Measurements from ENCODE around the gene COX17.

Gene COX17

DNA sequence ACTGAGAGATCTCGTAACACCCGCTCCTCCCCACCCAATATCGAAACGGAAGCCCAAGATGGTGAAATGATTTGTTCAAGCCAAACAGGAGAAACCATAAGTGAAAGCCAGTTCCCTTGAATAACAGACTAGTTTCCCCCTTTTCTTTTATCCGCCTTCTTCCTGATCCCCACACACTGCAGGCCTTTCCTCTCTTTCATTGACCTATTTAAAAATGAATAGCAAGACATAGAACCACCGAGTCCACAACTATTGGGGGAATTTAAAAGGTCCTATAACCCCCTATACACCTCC lies 382 bp upstream of the COX17 start:
- no peak for DNase-seq
- intact Hi-C loops (cut with DNase I) = loop anchor here (10.0 kb wide), 1 partner anchor 213 kb away; the partner anchor contains the start of genes POGLUT1 and TMEM39A

DNA sequence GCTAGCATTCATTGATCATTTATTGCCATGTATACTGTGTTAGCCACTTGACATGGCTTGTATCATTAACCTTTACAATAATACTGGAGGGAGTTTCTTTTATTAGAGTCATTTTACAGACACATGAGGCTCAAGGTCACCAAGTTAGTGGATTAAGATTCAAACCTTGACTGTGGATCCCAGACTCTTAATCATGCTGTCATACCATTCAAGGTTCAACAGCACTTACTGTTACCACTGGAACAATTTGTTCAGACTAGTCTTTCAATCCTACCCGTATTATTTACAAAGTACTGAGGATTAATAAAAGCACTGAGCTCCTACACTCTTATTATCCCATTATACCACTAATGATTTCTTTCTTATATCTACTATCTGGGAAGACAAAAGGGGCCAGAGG lies 1.2 kb downstream of the COX17 start:
- DNase-seq = no peak
- intact Hi-C loops (cut with DNase I) = loop anchor here (10.0 kb wide), 1 partner anchor 211 kb away; the partner anchor contains the start of genes POGLUT1 and TMEM39A

DNA sequence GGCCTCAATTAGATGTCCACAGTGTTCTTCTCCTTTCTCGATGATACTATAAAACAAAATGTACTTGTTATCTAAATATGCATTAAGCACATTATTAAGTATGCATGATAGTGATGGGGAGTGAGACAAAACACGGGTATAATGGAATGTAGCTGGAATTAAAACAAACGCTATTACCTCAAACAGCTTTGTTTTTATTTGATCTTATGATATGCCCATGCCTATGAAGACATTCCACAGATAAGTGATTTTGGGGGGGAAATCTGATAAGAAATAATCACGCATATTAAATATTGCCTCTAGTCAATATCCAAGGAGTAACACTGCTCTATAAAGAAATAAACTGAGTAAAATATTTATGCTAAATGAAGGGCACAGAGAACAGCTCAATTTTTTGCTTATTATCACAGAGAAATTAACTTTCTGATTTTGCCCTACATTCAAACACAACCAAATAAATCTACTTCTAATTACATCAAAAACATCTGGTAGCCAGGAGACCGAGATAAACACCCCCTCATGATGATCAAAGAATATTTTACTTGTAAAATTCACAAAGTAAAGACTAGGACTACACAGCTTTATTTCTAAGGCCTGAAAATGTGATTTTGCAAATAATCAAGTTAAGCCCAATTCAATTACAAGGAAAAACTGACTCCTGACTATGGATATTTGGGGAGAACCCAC lies 1.9 kb downstream of the COX17 start:
- intact Hi-C loops (cut with DNase I) = loop anchor here (10.0 kb wide), 1 partner anchor 211 kb away; the partner anchor contains the start of genes POGLUT1 and TMEM39A

DNA sequence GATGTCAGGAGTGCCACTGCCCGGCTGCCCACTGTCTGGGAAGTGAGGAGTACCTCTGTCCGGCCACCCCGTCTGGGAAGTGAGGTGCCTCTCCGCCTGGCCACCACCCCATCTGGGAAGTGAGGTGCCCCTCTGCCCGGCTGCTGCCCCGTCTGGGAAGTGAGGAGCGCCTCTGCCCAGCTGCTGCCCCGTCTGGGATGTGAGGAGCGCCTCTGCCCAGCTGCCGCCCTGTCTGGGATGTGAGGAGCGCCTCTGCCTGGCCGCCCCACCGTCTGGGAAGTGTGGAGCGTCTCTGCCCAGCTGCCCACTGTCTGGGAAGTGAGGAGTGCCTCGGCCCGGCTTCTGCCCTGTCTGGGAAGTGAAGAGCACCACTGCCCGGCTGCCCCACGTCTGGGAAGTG lies 3.3 kb downstream of the COX17 start:
- no peak for DNase-seq
- intact Hi-C loops (cut with DNase I) = loop anchor here (10.0 kb wide), 1 partner anchor 209 kb away; the partner anchor contains the start of genes POGLUT1 and TMEM39A

More for the DNA sequence above, 1.9 kb downstream of the COX17 start:
- no peak for DNase-seq

DNA sequence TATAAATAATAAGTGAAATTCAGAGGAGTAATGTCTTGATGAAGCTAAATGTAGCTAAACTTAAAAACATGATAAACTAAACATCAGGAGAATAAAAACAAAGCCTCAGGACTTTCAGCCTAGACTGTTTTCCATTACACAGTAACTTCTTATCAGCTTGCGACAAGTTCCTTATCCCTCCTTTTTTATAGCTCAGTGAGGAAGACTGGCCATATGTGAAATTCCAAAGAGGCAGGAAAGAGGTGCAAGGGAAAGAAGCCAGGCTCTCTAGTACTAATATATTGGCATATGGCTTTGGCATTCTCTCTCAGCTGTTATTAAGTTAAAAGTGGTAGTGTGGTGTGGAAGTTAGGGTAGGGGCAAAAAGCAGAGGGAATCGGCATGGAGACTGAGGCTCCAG lies 4.4 kb downstream of the COX17 start:
- no peak for DNase-seq
- intact Hi-C loops (cut with DNase I) = loop anchor here (10.0 kb wide), 1 partner anchor 208 kb away; the partner anchor contains the start of genes POGLUT1 and TMEM39A

DNA sequence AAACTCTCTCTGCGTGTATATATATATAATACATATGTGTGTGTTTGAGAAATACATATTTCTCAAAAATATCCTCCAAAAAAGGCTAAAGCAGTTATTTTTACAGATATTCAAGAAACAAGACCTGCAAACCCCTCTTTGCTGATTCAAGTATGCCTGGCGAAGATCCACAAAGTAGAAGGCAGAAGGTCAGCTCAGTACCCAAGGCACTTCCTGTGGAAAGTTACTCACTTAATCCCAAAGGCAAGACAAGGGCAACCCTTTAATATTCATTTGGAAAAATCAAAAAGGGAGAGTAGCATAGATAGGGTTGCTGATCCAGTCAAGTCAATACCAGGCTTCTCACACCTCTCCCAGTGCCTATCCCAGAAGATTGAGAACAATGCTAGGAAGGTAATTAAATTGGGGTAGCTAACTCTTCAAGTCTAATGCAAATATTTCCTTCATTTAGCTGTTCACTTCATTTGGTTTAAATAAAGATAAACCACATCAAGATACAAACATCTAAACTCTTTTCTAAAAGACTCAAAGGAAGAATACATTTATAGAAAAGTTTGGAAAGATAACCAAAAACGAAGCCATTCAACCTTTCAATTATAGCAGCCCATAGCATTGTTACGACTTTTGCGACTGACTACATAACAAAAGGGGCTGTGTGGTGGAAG lies 7.2 kb downstream of the COX17 start:
- DNase-seq = no peak
- intact Hi-C loops (cut with DNase I) = loop anchor here (10.0 kb wide), 1 partner anchor 205 kb away; the partner anchor contains the start of genes POGLUT1 and TMEM39A

DNA sequence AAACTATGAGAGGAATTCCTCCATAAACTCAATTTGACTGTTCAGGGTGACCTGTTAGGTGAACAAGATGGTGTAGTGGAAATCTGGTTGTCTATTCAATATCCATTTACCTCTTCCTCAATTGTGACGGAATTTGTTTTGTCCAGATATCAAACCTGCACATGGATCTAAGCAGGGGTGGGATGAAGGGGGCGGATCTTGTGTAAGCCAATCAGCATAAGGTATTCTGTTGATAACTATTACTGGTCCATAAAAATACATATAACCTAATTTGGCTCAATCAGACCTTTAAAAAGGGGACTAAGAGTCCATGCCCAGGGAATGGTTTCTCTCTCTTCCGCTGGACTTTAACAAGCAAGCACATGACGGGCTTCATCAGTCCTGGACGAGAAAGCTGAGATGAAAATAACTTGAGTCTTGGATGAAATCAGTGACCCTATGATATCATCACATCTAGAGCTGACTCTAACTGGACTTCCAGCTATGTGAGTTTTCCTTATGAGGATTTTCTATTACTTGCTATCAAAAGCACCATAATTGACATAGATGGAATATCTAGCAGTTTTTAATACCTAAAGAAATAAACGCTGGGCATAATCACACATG lies 11.1 kb downstream of the COX17 start:
- intact Hi-C loops (cut with DNase I) = no loop called here
- DNase-seq = no peak

DNA sequence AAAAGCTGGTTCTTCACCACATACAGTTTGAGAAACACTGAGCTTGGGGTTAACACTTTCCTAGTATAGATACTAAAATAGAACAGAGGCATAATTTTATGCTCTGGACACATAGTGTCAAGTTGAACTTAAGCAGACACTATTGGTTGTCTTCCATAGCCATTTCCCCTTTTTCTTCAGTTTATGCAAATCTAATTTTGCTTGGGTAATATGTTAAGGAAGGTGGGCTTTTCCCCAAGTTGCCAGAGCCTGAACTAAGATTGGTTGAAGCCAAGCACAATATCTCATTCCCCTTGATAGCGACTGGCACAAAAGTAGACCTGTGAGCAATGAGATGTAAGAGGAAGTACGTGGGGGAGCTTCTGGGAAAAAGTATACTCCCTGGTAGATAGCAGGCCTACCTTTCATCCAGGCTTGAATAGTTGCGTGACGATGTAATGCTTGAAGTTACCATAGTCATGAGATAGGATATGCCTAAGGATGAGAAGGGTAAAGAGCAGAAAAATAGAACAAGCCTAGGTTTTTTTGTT lies 12.3 kb downstream of the COX17 start:
- intact Hi-C loops (cut with DNase I) = no loop called here
- no peak for DNase-seq

DNA sequence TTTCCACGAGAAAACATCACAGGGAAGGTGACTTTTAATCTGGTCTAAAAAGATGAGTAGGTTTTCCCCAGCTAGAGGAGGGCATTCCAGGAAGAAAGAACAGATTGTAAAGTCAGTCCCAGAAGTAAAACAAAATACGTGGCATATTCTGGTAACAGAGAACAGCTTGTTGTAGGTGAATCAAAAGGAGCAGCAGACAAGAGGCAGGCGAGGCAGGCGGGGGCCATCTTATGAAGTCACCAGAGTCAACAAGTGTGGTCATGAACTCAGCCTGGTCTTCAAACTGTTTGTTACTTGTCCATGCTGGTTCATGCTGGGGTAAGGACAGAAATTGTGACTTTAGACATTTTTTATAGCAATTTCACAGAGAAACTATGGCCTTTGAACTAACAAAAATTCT lies 12.8 kb downstream of the COX17 start:
- DNase-seq = no peak
- intact Hi-C loops (cut with DNase I) = no loop called here

DNA sequence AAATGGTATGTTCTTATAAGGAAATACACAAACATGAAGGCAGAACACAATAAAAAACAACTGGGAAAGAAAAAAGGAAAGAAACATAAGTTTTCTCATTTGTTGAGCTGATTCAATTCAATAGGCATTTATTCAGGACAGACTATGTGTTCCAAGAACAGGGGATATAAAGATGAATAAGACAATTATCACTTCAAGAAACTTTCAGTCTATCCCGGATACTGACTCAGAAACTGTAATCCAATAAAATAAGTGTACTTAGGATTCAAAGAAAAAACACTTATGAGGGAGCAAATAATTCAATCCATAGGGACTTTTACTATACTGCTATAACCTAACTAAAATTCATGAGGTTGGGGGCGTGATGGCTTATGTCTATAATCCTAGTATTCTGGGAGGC lies 13.3 kb downstream of the COX17 start:
- intact Hi-C loops (cut with DNase I) = no loop called here
- DNase-seq = no peak

DNA sequence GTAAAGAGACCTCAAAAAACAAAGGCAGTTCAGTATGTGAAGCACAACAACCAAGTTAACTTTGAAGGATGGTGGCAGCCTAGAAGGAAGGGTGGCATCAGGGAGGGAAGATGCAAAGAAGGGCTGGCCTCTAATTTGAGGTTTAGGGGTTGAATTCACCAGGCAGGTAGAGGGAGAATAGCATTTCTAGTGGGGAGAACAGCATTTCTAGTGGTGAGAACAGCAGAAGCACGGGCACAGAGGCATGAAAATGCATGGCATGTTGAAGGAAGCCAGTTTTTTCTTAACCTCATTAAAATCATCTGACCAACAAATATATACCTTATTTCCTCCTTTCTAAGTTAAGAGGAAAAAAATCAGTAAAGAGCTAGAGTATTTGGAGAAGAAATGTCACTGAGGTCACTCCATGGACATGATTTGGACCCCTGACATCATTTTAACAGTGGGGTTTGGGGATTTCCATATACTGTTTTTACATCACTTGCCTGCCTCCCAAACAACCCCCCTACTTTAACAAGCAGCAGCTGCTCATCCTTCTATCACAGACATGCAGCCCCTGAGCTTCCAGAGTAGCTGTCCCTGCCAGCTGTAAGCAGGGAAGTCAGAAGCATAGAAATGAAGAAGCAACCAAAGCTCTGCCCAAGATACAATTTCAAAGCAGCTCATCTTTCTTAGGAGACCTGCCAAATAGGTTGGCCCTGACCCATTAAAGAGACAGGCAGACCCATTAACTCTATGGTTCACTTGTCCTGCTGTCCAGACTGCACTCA lies 14.4 kb downstream of the COX17 start:
- intact Hi-C loops (cut with DNase I) = no loop called here
- DNase-seq = no peak

DNA sequence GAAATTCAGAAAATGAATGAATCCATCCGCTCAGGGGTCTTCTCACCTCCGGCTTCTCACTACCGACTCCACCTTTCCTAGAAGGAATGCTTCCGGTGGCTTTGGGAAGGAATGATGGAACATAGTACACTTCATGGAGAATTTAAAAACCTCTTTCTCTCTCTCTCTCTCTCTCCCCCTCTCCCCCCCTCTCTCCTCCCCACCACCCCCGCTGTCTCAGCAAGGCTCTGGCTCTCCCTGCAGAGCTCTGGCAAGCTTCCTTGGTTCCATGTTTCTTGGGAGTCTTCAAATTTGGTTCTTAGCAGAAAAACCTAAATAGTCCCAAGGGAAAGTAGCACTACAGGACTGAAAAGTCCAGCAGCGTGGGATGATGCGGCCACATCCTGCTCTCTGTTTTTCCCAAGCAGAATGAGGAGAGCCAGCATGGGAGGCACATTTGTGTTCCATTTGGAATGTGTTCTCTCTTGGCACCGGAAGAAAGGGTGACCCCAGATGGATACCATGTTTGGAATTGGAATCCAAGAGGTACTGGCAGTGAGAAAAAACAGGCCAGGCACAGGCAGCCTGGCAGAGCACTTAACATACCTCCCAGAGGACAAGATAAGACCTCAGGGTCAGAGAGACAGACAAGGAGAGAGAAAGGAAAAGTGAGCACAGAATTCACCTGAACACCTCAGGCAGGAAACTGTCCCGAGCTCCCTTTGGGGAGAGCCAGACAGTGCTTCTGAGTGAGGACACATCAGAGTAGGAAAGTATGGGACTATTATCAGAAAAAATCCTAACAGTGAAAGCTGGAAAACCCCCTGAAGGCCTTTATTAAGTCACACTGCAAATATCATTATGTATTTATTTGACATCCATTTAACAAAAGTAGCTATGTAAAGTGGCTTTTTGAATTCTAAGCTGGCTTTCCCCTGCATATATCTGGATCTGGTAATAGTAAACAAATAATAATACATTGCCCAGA lies 16.4 kb downstream of the COX17 start, which contains the start of gene POPDC2:
Gene POPDC2, minus strand, starts transcription at position 116 of the 967 bp plus-strand sequence. CDS start 166 bp downstream, outside the sequence.
- intact Hi-C loops (cut with DNase I) = no loop called here
- DNase-seq = no peak

DNA sequence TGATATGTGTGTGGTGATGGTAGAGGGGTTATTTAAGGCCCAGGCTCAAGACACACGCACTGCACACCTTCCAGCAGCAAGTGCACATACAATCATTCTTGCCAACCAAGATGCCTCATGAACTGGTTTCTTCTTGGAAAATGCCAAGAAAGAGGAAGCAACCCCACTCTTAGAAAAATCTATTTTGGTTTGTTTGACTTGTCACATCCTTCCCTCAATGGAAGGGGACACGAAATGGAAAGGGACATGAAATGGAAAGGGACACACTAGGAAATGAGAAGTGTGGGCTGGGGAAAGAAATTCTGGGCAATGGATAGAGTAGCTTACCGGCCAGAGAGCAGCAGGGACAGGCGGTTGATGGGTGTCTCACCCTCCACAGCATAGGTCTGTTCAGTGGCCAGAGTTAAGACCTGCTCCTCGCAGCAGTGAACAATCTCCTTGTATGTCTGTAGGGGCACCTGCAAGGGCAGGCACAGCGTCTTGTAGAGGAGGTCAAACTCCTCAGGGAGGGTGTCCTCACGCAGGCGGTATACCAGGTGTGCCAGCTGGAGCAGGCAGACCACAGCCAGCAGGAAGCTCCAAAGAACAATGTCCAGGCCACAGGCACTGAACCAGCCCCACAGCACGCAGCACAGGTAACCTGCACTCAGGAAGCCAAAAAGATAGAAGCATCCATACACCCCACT lies 17.5 kb downstream of the COX17 start:
- DNase-seq = no peak
- intact Hi-C loops (cut with DNase I) = no loop called here

DNA sequence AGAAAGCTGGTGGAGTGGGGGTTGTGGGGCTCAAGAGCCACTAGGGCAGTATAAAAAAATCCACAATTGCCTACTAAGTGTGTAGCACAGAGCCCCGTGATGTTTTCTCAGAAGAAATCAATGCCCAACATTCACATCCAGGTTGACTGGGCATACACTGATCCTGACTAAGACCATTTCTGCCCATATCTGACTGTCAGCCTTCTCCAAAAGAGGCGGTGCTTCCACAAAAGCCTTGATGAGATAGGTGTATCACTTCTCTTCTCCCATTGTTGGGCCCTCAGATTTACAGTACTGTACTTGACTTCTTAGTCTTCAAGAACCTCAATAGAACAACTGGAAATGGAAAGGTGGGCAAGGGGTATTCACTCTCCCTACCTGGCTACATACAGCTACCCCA lies 18.2 kb downstream of the COX17 start:
- intact Hi-C loops (cut with DNase I) = no loop called here

DNA sequence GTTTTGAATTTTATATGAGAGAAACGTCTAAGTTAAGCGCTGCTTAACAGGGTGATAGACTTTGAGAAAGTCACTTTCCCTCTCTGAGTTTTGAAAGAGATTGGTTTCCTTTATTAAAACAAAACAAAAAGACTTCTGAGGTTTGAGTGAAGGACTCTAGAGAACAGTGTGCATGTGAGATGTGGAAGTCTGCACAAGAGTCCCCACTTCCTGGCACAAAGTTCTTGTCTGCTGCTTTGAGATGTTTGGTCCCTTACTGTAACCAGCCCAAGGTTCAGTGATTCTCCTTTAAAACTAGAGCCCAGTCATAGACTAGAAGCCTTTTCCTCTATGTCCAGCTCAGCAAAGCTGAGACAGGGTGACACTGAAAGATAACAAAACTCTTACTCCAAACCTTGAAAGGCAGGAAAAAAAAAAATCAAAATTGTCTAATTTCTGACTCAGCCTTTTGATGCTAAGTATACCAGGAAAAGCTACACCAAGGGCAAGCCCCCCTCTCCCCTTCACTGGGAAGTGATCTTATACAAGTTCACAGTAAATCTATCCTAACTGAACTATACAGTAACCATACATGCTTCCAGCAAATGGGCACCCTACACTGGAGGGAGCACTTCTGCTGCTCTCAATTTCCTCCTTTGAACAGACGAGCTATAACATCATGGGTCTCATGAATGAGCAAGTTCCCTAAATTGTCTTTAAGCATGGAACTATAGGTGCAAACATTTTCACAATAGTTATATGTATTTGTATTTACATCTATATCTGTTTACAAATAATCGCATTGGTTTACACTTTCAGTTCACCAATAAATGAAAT lies 19.1 kb downstream of the COX17 start:
- intact Hi-C loops (cut with DNase I) = no loop called here
- DNase-seq = no peak

More for the DNA sequence above, 18.2 kb downstream of the COX17 start:
- DNase-seq = no peak

DNA sequence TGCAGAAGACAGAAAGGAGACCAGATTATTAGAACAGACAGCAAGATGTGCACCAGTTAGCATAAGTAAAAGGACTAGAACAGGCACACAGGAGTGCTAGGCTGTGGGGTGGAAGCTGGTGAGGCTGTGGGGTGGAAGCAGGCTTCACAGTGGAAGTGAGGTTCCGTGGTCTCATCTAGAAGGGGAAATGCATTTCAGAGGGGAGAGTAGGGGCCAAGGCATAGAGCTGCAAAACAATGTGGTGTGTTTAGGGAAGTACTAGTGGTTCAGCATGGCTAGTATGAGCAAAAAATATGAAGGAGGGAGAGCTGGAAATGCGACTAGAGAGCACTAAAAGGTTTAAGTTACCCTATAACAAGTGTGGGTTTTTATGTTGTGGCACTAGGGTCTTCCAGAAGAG lies 23.3 kb downstream of the COX17 start:
- no peak for DNase-seq
- intact Hi-C loops (cut with DNase I) = no loop called here
